Measurements from ENCODE around the gene UNC50.

The UNC50 gene

DNA sequence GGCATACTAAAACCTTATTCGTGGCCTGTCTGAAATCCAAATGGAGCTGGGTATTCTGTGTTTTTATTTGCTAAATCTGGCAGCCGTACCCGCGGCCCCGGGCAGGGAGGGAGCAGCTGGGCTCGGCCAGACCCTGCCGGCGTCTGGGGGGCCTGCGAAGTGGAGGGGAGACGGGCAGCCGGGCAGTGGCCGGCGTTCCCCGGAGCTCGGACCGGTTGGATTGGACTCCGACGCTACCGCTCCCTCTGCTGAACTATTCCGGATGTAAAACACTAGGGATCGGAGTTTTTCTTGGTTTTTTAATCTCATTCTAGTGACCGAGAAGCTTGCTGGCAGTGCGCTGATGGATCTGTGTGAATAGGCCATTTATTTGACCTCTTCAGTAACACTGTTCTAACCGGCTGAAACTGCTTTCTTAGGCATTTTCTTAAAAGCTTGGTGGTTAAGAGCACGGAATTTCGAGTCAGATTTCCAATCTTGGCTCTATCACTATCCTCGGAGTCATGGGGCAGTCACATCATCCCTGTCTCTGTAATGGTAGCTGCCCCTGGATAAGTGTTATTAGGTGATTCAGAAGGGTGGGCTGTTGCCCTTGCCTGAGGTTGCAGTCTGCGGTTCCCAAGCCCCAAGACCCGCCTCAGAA is 694 bp downstream of the UNC50 start:
- Histone ChIP-seq H4K20me1 (ENCODE audit: insufficient read depth, low read length) (no peaks in the 10 kb centered on the region), H3F3A (ENCODE audit: insufficient read depth, low read length) (no peaks in the 10 kb centered on the region), H3K27ac (ENCODE audit: low read depth, low read length, poor library complexity, severe bottlenecking) (peak overlapping the region; percentile 54), H3K9me2 (ENCODE audit: low read depth, low read length) (no peaks in the 10 kb centered on the region), H2AFZ (ENCODE audit: low read length) (peak overlapping the region; percentile 72; the same call in 1 of the 2 replicates), H3K9ac (ENCODE audit: low read length) (peak overlapping the region; percentile 97), H3K79me2 (ENCODE audit: insufficient read depth, low read length) (peaks cover 16% of the 10 kb centered on the region), H3K4me1 (ENCODE audit: insufficient read depth, low read length, severe bottlenecking) (peaks cover 34% of the 10 kb centered on the region), H3K4me2 (ENCODE audit: low read length) (peak overlapping the region; percentile 98), H3K4me3 (ENCODE audit: low read depth, low read length, poor library complexity, severe bottlenecking) (peak overlapping the region; percentile 96), H3K36me3 (ENCODE audit: insufficient read depth, low read length) (peaks cover 37% of the 10 kb centered on the region), H3K27me3 (ENCODE audit: insufficient read depth, low read length) (no peaks in the 10 kb centered on the region), H3K9me3 (ENCODE audit: low read length) (no peaks in the 10 kb centered on the region)
- TF ChIP-seq CTCF (IDR thresholded peaks at IDR 0.05; ENCODE audit: low read length) (no peak), EZH2 (IDR thresholded peaks at IDR 0.05; ENCODE audit: borderline replicate concordance, low read length) (no peak)

GRCh38 chr2:98614024-98614739 is 5.8 kb downstream of the UNC50 start:
- Histone ChIP-seq H3K4me1 (ENCODE audit: insufficient read depth, low read length, severe bottlenecking) (peaks cover 19% of the 10 kb centered on the region), H3K4me3 (ENCODE audit: low read depth, low read length, poor library complexity, severe bottlenecking) (no peak overlapping the region), H3K9ac (ENCODE audit: low read length) (no peak overlapping the region), H3K9me3 (ENCODE audit: low read length) (no peaks in the 10 kb centered on the region), H3K79me2 (ENCODE audit: insufficient read depth, low read length) (no peaks in the 10 kb centered on the region), H4K20me1 (ENCODE audit: insufficient read depth, low read length) (no peaks in the 10 kb centered on the region), H3K9me2 (ENCODE audit: low read depth, low read length) (no peaks in the 10 kb centered on the region), H3K36me3 (ENCODE audit: insufficient read depth, low read length) (peaks cover 76% of the 10 kb centered on the region), H2AFZ (ENCODE audit: low read length) (no peak overlapping the region), H3K27ac (ENCODE audit: low read depth, low read length, poor library complexity, severe bottlenecking) (no peak overlapping the region), H3F3A (ENCODE audit: insufficient read depth, low read length) (no peaks in the 10 kb centered on the region), H3K4me2 (ENCODE audit: low read length) (no peak overlapping the region), H3K27me3 (ENCODE audit: insufficient read depth, low read length) (no peaks in the 10 kb centered on the region)
- no peak for TF ChIP-seq EZH2 (IDR thresholded peaks at IDR 0.05; ENCODE audit: borderline replicate concordance, low read length)
- TF ChIP-seq CTCF (IDR thresholded peaks at IDR 0.05; ENCODE audit: low read length) = no peak

- no peak overlapping the region for H3K4me3 ChIP-seq (ENCODE audit: low read depth, low read length, poor library complexity, severe bottlenecking)
- H3K4me2 ChIP-seq (ENCODE audit: low read length) = no peak overlapping the region
- no peak overlapping the region for H3K27ac ChIP-seq (ENCODE audit: low read depth, low read length, poor library complexity, severe bottlenecking)
- H3K27me3 ChIP-seq (ENCODE audit: insufficient read depth, low read length) = no peaks in the 10 kb centered on the region
- no peak for TF ChIP-seq CTCF (IDR thresholded peaks at IDR 0.05; ENCODE audit: low read length)
- TF ChIP-seq EZH2 (IDR thresholded peaks at IDR 0.05; ENCODE audit: borderline replicate concordance, low read length) = no peak
- H3K9ac ChIP-seq (ENCODE audit: low read length) = no peak overlapping the region
- H4K20me1 ChIP-seq (ENCODE audit: insufficient read depth, low read length) = no peaks in the 10 kb centered on the region
- no peaks in the 10 kb centered on the region for H3K79me2 ChIP-seq (ENCODE audit: insufficient read depth, low read length)
- H3K9me3 ChIP-seq (ENCODE audit: low read length) = no peaks in the 10 kb centered on the region
- no peaks in the 10 kb centered on the region for H3F3A ChIP-seq (ENCODE audit: insufficient read depth, low read length)
- peaks cover 70% of the 10 kb centered on the region for H3K36me3 ChIP-seq (ENCODE audit: insufficient read depth, low read length)
- no peak overlapping the region for H2AFZ ChIP-seq (ENCODE audit: low read length)
- no peaks in the 10 kb centered on the region for H3K9me2 ChIP-seq (ENCODE audit: low read depth, low read length)
- peaks cover 6% of the 10 kb centered on the region for H3K4me1 ChIP-seq (ENCODE audit: insufficient read depth, low read length, severe bottlenecking)
These were observed 7.1 kb downstream of the UNC50 start for GRCh38 chr2:98615481-98615880.
